Mucosa of rectum (tissue), 2 donors: ENCODE results near the gene RRP8.

Source experiments
- H3K27ac ChIP-seq, 2 donors: one replicate each; pipeline ENCODE4 v1.7.0; 2013; ENCODE audit warnings: inconsistent platforms in 2 of 2, low read depth in 2 of 2, low read length in 2 of 2
- H3K27me3 ChIP-seq, 2 donors: one replicate each; pipeline ENCODE4 v1.7.0; 2013; ENCODE audit warnings: low read length in 2 of 2; ENCODE audit not compliant: control insufficient read depth in 2 of 2, insufficient read depth in 2 of 2
- H3K36me3 ChIP-seq, 2 donors: one replicate each; pipeline ENCODE4 v1.7.0; 2013; ENCODE audit warnings: low read length in 2 of 2; ENCODE audit not compliant: control insufficient read depth in 2 of 2, insufficient read depth in 2 of 2
- H3K4me1 ChIP-seq, 2 donors: one replicate each; pipeline ENCODE4 v1.7.0; 2013; ENCODE audit warnings: low read length in 2 of 2, mild to moderate bottlenecking in 1 of 2; ENCODE audit not compliant: control insufficient read depth in 2 of 2, insufficient read depth in 2 of 2
- H3K4me3 ChIP-seq, 2 donors: one replicate each; pipeline ENCODE4 v1.7.0; 2013; ENCODE audit warnings: low read length in 2 of 2
- H3K9ac ChIP-seq, 2 donors: one replicate each; pipeline ENCODE4 v1.7.0; 2013; ENCODE audit warnings: low read length in 2 of 2, low read depth in 1 of 2, mild to moderate bottlenecking in 1 of 2
- H3K9me3 ChIP-seq, 2 donors: one replicate each; pipeline ENCODE4 v1.7.0; 2013; ENCODE audit warnings: low read length in 2 of 2; ENCODE audit not compliant: control insufficient read depth in 2 of 2
- donor health status: healthy.
- donor health status: Normal muscosa, but diverticular disease.

The RRP8 gene

GRCh38 chr11:6616596-6617250, 13.3 kb upstream of the RRP8 start:
- Histone ChIP-seq H3K27ac (no peak overlapping the region), H3K4me1 (peaks cover 28 to 31% of the 10 kb centered on the region in 2 donors), H3K9me3 (no peaks in the 10 kb centered on the region), H3K36me3 (peaks cover 15 to 26% of the 10 kb centered on the region in 2 donors), H3K9ac (no peak overlapping the region), H3K27me3 (no peaks in the 10 kb centered on the region), H3K4me3 (no peak overlapping the region)

- Histone ChIP-seq H3K27me3 (no peaks in the 10 kb centered on the region), H3K4me3 (no peak overlapping the region), H3K4me1 (peaks cover 32 to 38% of the 10 kb centered on the region in 2 donors), H3K27ac (no peak overlapping the region), H3K36me3 (peaks cover 15 to 26% of the 10 kb centered on the region in 2 donors), H3K9ac (no peak overlapping the region), H3K9me3 (no peaks in the 10 kb centered on the region)
These were observed 12.6 kb upstream of the RRP8 start for GRCh38 chr11:6615882-6616585.

- Histone ChIP-seq H3K9me3 (no peaks in the 10 kb centered on the region), H3K9ac (no peak overlapping the region), H3K27me3 (no peaks in the 10 kb centered on the region), H3K36me3 (peaks cover 20 to 36% of the 10 kb centered on the region in 2 donors), H3K4me3 (no peak overlapping the region), H3K27ac (no peak overlapping the region), H3K4me1 (peaks cover 38 to 43% of the 10 kb centered on the region in 2 donors)
These were observed 11.6 kb upstream of the RRP8 start for GRCh38 chr11:6615046-6615445.

- H3K27ac ChIP-seq, result no peak overlapping the region
- H3K9ac ChIP-seq, result no peak overlapping the region
- H3K4me3 ChIP-seq, result no peak overlapping the region
- H3K36me3 ChIP-seq, result peaks cover 26 to 42% of the 10 kb centered on the region in 2 donors
- H3K27me3 ChIP-seq, result no peaks in the 10 kb centered on the region
- no peaks in the 10 kb centered on the region for H3K9me3 ChIP-seq
- H3K4me1 ChIP-seq, result peaks cover 38 to 40% of the 10 kb centered on the region in 2 donors
These were observed 11.0 kb upstream of the RRP8 start for GRCh38 chr11:6614446-6614845.

- Histone ChIP-seq H3K27me3 (no peaks in the 10 kb centered on the region), H3K4me1 (peaks cover 34 to 38% of the 10 kb centered on the region in 2 donors), H3K9ac (peak overlapping the region in 1 of 2 donors; percentile 100), H3K27ac (peak overlapping the region; percentile 100), H3K36me3 (peaks cover 36 to 52% of the 10 kb centered on the region in 2 donors), H3K4me3 (peak overlapping the region in 1 of 2 donors; percentile 94), H3K9me3 (no peaks in the 10 kb centered on the region)
These were observed 10.1 kb upstream of the RRP8 start for GRCh38 chr11:6613496-6613895.

- Histone ChIP-seq H3K4me3 (peak within 1 kb of the TSS; percentile 87 to 94), H3K9me3 (no peaks in the 10 kb centered on the region), H3K9ac (peak within 1 kb of the TSS; percentile 93 to 100), H3K36me3 (peaks cover 43 to 61% of the 10 kb centered on the region in 2 donors), H3K27ac (peak within 1 kb of the TSS; percentile 100), H3K27me3 (no peaks in the 10 kb centered on the region), H3K4me1 (peaks cover 31 to 40% of the 10 kb centered on the region in 2 donors)
These were observed 9.0 kb upstream of the RRP8 start, which contains the start of gene TAF10 for GRCh38 chr11:6612213-6613041. Gene TAF10 (minus strand): TSS chr11:6612216. CDS start chr11:6612189, 27 bp downstream.

GRCh38 chr11:6611963-6612212, 8.5 kb upstream of the RRP8 start:
- no peaks in the 10 kb centered on the region for H3K27me3 ChIP-seq
- H3K9me3 ChIP-seq, result no peaks in the 10 kb centered on the region
- peak overlapping the region; percentile 88 to 100 for H3K27ac ChIP-seq
- peak overlapping the region; percentile 87 to 94 for H3K4me3 ChIP-seq
- H3K36me3 ChIP-seq, result peaks cover 42 to 56% of the 10 kb centered on the region in 2 donors
- H3K4me1 ChIP-seq, result peaks cover 33 to 38% of the 10 kb centered on the region in 2 donors
- peak overlapping the region; percentile 93 to 100 for H3K9ac ChIP-seq

- Histone ChIP-seq H3K36me3 (peaks cover 40 to 54% of the 10 kb centered on the region in 2 donors), H3K27ac (peak overlapping the region; percentile 88 to 100), H3K9ac (peak overlapping the region; percentile 93 to 100), H3K4me1 (peaks cover 39 to 42% of the 10 kb centered on the region in 2 donors), H3K9me3 (no peaks in the 10 kb centered on the region), H3K27me3 (no peaks in the 10 kb centered on the region), H3K4me3 (peak overlapping the region; percentile 87 to 94)
These were observed 7.9 kb upstream of the RRP8 start for GRCh38 chr11:6611092-6611962.

GRCh38 chr11:6610591-6610990, 7.2 kb upstream of the RRP8 start:
- no peaks in the 10 kb centered on the region for H3K27me3 ChIP-seq
- H3K27ac ChIP-seq, result no peak overlapping the region
- H3K4me1 ChIP-seq, result peaks cover 43 to 44% of the 10 kb centered on the region in 2 donors
- H3K4me3 ChIP-seq, result peak overlapping the region in 1 of 2 donors; percentile 94
- H3K9me3 ChIP-seq, result no peaks in the 10 kb centered on the region
- no peak overlapping the region for H3K9ac ChIP-seq
- H3K36me3 ChIP-seq, result peaks cover 36 to 50% of the 10 kb centered on the region in 2 donors
